Measurements from ENCODE around the gene RARRES1.

DNA sequence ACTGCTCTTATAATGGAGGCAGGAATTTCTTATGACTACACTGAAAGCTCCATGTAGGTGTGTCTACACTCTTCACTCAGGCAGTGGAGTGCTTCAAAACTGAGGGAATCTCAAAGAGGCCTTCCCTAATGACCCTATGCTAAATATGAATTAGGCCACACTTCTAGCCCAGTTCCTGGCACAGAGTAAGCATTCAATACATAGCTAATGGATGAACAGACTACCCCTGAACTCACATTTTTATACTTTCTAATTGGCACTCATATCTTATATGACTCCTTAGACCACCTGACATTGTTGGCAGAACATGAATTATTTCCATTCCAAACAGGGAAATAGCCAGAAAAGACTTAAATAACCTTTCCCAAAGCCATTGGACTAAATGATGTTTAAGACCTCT is 3.4 kb downstream of the RARRES1 start:
- TF ChIP-seq POLR2A (IDR thresholded peaks at IDR 0.05) (no peak), EP300 (IDR thresholded peaks at IDR 0.05) (no peak), POLR2AphosphoS5 (IDR thresholded peaks at IDR 0.05) (no peak)
- TF ChIP-seq, protein P1, sequence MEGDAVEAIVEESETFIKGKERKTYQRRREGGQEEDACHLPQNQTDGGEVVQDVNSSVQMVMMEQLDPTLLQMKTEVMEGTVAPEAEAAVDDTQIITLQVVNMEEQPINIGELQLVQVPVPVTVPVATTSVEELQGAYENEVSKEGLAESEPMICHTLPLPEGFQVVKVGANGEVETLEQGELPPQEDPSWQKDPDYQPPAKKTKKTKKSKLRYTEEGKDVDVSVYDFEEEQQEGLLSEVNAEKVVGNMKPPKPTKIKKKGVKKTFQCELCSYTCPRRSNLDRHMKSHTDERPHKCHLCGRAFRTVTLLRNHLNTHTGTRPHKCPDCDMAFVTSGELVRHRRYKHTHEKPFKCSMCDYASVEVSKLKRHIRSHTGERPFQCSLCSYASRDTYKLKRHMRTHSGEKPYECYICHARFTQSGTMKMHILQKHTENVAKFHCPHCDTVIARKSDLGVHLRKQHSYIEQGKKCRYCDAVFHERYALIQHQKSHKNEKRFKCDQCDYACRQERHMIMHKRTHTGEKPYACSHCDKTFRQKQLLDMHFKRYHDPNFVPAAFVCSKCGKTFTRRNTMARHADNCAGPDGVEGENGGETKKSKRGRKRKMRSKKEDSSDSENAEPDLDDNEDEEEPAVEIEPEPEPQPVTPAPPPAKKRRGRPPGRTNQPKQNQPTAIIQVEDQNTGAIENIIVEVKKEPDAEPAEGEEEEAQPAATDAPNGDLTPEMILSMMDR (IDR thresholded peaks at IDR 0.05): no peak

Data from stomach (tissue), 4 donors.